Measurements from ENCODE around the gene NAGPA. TPM values are rescaled to one million over a fixed set of nuclear protein-coding genes. Genes with fewer than 3 reads are reported as not detected.

The NAGPA gene
- total RNA-seq, 1 experiment from 2014 or later = 12.5 TPM

DNA sequence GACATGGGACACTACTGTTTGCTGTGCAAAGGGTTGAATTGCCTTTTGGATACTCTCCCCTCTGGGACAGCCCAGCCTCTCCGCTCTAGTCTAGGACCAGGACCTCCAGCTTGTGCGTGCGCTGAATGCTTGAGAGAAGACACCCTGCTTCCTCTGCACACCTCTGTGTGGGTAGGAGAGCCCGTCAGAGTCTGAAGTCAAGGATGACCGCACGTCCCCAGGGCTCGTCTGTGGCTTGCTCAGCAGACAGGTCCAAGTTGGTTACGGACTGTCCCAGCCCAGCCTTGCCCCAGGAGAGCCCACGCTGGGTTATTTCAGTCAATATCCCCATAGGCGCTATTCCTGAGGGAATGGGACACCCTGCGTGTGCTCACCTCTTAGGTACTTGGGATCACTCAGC lies 28.3 kb upstream of the NAGPA start:
- Mint-ChIP-seq H3K9me3 (no peaks in the 10 kb centered on the region), H3K27me3 (ENCODE audit: low read depth) (no peaks in the 10 kb centered on the region; the same call in 1 of the 2 replicates), H3K27ac (no peak overlapping the region), H3K36me3 (no peaks in the 10 kb centered on the region), H3K4me1 (peaks cover 23% of the 10 kb centered on the region), H3K4me3 (no peak overlapping the region)
- POLR2A ChIA-PET = interaction anchor here (0.6 kb wide), 1 partner anchor 32 kb away, joined by 7 read pairs; no protein-coding TSS in a partner anchor
- TF ChIP-seq CBFB (CRISPR knock-in tag; IDR thresholded peaks at IDR 0.05; ENCODE audit: low read depth) (no peak), ZNF396 (CRISPR knock-in tag; IDR thresholded peaks at IDR 0.05; ENCODE audit: borderline replicate concordance) (no peak), ZNF138 (CRISPR knock-in tag; conservative IDR thresholded peaks at IDR 0.05) (no peak), OVOL2 (CRISPR knock-in tag; IDR thresholded peaks at IDR 0.05; ENCODE audit: borderline replicate concordance) (no peak), FOXJ3 (CRISPR knock-in tag; IDR thresholded peaks at IDR 0.05; ENCODE audit: borderline replicate concordance) (no peak), JAZF1 (CRISPR knock-in tag; IDR thresholded peaks at IDR 0.05) (no peak), NFE2L1 (CRISPR knock-in tag; IDR thresholded peaks at IDR 0.05) (no peak), ZNF317 (CRISPR knock-in tag; IDR thresholded peaks at IDR 0.05; ENCODE audit: borderline replicate concordance, low read depth) (no peak), JUN (CRISPR knock-in tag; IDR thresholded peaks at IDR 0.05) (no peak)
- TF ChIP-seq, protein P1, sequence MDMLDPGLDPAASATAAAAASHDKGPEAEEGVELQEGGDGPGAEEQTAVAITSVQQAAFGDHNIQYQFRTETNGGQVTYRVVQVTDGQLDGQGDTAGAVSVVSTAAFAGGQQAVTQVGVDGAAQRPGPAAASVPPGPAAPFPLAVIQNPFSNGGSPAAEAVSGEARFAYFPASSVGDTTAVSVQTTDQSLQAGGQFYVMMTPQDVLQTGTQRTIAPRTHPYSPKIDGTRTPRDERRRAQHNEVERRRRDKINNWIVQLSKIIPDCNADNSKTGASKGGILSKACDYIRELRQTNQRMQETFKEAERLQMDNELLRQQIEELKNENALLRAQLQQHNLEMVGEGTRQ (CRISPR knock-in tag; IDR thresholded peaks at IDR 0.05) = no peak
- TF ChIP-seq, protein P2, sequence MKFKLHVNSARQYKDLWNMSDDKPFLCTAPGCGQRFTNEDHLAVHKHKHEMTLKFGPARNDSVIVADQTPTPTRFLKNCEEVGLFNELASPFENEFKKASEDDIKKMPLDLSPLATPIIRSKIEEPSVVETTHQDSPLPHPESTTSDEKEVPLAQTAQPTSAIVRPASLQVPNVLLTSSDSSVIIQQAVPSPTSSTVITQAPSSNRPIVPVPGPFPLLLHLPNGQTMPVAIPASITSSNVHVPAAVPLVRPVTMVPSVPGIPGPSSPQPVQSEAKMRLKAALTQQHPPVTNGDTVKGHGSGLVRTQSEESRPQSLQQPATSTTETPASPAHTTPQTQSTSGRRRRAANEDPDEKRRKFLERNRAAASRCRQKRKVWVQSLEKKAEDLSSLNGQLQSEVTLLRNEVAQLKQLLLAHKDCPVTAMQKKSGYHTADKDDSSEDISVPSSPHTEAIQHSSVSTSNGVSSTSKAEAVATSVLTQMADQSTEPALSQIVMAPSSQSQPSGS (CRISPR knock-in tag; IDR thresholded peaks at IDR 0.05; ENCODE audit: borderline replicate concordance, low read depth) = no peak
- DNase-seq (ENCODE audit: low spot score) (no peak), ATAC-seq (no peak)
- CTCF ChIA-PET = interaction anchor here (0.9 to 1.8 kb wide), 3 partner anchors 14 to 30 kb away, joined by 3 to 7 read pairs (median 3); no protein-coding TSS in a partner anchor

DNA sequence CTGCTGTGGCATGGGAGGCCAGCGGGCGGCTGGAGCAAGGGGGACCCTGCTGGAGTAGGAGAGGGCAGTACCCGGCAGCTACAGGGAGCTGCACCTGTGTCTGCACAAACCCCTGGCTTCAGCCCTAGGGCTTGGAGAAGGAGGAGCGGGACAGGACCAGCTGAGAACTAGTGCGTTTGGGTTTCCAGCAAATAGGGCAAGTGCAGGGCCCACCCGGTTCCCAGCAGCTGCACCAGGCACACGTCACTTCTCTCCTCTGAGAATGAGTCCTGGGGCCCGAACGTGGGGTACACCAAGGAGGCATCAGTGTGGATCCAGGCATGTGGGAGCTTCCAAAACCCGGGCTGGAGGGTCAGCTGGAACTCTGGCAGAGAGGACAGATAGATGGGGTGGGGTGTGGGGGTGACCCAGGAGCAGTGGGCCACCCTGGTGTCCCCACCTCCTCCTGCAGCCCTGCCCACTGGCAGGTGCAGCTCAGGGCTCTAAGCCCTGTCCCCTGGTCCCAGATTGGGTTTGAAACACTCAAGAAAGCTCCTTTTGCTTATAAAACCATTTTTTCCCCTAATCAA lies 26.4 kb upstream of the NAGPA start:
- ChIA-PET POLR2A (no interaction called here), CTCF (interaction anchor here (0.6 to 5.1 kb wide), 7 partner anchors 16 to 407 kb away, joined by 3 to 31 read pairs (median 17); partner anchors contain the start of gene SEC14L5)
- Mint-ChIP-seq H3K4me3 (no peak overlapping the region), H3K9me3 (no peaks in the 10 kb centered on the region), H3K4me1 (peaks cover 23% of the 10 kb centered on the region), H3K36me3 (no peaks in the 10 kb centered on the region), H3K27ac (peak overlapping the region; percentile 19; the same call in 1 of the 2 replicates), H3K27me3 (ENCODE audit: low read depth) (no peaks in the 10 kb centered on the region; the same call in 1 of the 2 replicates)
- ATAC-seq = no peak
- TF ChIP-seq SOX15 (CRISPR knock-in tag; IDR thresholded peaks at IDR 0.05) (no peak), NFATC4 (CRISPR knock-in tag; IDR thresholded peaks at IDR 0.05) (no peak), NFE2L1 (CRISPR knock-in tag; IDR thresholded peaks at IDR 0.05) (no peak)
- TF ChIP-seq, protein P3, sequence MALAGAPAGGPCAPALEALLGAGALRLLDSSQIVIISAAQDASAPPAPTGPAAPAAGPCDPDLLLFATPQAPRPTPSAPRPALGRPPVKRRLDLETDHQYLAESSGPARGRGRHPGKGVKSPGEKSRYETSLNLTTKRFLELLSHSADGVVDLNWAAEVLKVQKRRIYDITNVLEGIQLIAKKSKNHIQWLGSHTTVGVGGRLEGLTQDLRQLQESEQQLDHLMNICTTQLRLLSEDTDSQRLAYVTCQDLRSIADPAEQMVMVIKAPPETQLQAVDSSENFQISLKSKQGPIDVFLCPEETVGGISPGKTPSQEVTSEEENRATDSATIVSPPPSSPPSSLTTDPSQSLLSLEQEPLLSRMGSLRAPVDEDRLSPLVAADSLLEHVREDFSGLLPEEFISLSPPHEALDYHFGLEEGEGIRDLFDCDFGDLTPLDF (CRISPR knock-in tag; IDR thresholded peaks at IDR 0.05) = no peak
- TF ChIP-seq, protein P4, sequence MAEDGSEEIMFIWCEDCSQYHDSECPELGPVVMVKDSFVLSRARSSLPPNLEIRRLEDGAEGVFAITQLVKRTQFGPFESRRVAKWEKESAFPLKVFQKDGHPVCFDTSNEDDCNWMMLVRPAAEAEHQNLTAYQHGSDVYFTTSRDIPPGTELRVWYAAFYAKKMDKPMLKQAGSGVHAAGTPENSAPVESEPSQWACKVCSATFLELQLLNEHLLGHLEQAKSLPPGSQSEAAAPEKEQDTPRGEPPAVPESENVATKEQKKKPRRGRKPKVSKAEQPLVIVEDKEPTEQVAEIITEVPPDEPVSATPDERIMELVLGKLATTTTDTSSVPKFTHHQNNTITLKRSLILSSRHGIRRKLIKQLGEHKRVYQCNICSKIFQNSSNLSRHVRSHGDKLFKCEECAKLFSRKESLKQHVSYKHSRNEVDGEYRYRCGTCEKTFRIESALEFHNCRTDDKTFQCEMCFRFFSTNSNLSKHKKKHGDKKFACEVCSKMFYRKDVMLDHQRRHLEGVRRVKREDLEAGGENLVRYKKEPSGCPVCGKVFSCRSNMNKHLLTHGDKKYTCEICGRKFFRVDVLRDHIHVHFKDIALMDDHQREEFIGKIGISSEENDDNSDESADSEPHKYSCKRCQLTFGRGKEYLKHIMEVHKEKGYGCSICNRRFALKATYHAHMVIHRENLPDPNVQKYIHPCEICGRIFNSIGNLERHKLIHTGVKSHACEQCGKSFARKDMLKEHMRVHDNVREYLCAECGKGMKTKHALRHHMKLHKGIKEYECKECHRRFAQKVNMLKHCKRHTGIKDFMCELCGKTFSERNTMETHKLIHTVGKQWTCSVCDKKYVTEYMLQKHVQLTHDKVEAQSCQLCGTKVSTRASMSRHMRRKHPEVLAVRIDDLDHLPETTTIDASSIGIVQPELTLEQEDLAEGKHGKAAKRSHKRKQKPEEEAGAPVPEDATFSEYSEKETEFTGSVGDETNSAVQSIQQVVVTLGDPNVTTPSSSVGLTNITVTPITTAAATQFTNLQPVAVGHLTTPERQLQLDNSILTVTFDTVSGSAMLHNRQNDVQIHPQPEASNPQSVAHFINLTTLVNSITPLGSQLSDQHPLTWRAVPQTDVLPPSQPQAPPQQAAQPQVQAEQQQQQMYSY (CRISPR knock-in tag; IDR thresholded peaks at IDR 0.05) = 0 out of 2 replicates have a peak, but pooled peaks have one; percentile 56
- TF ChIP-seq, protein P5, sequence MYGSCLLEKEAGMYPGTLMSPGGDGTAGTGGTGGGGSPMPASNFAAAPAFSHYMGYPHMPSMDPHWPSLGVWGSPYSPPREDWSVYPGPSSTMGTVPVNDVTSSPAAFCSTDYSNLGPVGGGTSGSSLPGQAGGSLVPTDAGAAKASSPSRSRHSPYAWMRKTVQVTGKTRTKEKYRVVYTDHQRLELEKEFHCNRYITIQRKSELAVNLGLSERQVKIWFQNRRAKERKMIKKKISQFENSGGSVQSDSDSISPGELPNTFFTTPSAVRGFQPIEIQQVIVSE (CRISPR knock-in tag; IDR thresholded peaks at IDR 0.05; ENCODE audit: borderline replicate concordance) = no peak
- DNase-seq (ENCODE audit: low spot score) = no peak

Measured in WTC11 (cell line).